Left kidney (tissue), 2 donors: ENCODE data around the gene CHD9. TPM values are rescaled to one million over a fixed set of nuclear protein-coding genes. Genes with fewer than 3 reads are reported as not detected.
A peak's percentile ranks its signal among the peaks of the same experiment; 100 is the strongest.
"Not testable (repeated sequence)": the region's sequence is repeated elsewhere in the genome, so short reads cannot be mapped to it uniquely, and the experiment has no call there.

Source experiments
- DNase-seq: peaks from one replicate; pipeline ENCODE4 v3.0.0-alpha.2; 2013
- polyA plus RNA-seq: library from polyadenylated mRNA; unstranded; fragments of 120-200 nt; gene quantifications from one replicate; pipeline ENCODE4 v1.2.1, GENCODE V29; 2013; ENCODE audit not compliant: insufficient read length

CHD9 gene
- polyA plus RNA-seq, 1 donor: 74.3 TPM

DNA sequence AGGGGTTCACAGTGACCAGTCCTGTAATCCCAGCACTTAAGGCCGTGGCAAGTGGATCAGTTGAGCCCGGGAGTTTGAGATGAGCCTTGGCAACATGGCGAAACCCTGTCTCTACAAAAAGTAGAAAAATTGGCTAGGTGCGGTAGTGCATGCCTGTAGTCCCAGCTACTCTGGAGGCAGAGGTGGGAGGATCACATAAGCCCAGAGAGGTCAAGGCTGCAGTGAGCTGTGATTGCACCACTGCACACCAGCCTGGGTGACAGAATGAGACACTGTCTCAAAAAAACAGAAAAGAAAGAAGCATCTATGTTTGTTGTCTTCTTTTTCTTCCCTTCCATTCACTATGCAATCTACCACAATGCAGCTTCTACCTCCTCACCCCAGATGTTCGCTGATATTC is 227.5 kb downstream of the CHD9 start:
- DNase-seq: no peak

DNA sequence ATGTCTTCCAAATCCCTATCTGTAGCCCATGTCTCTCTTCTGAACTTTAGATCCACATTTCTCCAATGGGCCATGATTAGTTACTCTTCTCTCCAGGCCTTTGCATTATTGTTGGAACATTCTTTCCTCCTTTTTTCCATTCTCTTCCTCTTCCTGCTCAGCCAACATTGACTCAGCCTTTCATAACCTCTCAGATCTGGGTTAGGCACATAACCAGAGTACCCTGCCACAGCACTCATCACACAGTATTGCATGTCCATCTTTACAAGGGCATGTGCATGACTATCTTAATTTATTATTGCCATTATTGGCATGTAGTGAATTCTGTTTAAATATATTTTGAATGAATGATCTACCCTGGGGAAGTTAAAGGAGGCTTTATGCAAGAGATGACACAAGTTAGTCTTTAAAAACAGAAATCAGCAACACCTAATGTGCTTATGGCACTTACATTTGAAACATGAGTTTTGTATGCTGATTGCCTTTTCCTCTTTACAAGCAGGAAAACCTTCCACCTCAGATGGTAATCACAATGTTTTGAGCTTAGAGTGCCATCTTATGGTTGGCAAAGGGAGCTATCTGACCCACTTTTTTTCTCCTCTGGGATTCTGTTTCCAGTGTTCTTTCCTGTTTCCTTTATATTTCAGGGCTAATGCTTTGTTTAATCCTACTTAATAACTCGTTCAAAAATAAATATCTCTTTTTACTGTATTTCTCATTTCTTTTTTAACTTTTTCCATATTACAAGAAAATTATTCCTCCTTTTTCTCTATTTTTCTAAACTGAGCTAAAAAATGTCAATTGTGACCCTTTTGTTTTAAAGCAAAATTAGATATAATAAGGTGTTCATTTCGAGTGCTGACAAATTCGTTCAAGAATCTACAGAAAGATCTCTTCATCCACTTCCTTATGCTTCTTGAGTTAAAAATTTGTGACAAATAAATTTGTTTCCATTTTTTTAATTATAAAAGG is 228.5 kb downstream of the CHD9 start:
- DNase-seq: peak; percentile 14

DNA sequence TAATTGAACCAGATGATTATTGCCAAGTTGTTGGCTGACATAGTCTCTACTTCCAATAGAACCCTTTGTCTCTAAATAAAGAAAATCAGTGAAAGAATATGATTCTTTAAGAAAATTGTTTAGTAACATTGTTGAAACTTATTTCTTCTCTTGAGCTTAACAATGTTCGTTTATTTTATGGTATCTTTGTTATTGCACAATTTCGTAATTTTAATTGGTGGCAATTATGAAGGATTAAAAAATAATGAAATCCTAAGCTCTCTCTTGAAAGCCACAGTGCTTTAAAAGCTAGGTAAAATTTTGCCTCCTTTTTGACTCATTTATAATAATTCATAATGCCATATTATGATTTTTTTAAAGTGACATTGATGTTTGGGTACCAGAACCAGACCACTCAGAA is 230.4 kb downstream of the CHD9 start:
- no peak for DNase-seq

DNA sequence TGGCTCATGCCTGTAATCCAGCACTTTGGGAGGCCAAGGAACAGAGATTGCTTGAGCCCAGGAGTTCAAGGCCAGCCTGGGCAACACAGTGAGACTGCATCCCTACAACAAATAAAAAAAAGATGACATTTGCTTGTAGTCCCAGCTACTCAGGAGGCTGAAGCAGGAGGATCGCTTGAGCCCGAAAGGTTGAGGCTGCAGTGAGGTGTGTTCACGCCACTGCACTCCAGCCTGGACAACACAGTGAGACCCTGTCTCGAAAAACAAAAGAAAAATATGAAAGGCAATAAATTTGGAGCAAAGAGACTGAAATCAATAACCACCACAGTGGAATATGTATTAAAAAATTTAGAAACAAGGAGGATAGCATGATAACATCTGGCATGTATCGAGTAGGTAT is 235.7 kb downstream of the CHD9 start:
- DNase-seq: no peak

DNA sequence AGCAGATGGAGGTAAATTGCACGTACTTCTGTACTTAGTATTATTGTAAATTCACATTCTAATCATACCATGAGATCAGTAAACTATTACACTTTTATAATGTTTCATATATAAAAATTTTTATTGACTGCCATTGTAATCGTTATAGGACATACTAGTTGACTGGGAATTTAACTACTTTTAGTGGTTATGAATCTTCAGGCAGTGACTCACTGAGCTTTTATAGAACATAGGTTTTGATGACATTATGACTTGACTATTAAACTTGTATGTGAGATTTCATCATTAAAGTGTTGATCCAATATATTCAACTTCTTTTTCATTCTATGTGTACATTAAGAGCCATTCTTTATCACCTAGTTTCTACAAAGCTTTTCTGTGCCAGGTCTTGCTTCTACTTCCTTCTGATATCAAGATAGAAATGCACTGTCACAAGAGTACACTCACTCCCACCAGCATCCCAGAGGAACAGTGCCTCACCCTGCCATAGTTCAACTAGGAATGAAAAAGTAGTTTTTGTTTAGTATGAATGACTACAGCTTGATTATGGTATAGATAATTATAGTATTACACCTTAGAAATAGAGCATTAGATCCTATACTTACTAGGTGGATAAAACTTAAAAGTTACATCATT is 237.1 kb downstream of the CHD9 start:
- no peak for DNase-seq

DNA sequence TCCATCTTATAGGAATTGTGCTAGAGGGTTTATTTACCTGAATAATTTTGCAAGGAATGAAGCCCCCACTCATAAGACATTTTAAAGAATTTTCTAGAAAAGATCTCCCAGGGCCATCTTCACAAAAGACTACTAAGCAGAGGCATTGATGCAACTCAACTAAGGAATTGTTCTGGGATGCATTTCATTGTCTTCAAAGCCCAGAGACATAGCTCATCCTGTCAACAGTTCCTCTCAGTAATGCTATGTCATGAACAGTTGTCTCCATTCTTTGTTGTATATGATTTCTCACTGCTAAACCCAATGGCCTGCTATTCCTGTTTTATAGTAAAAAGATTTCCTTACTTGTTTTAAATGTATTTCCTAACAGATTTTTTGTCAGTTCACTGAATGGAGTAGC is 242.7 kb downstream of the CHD9 start:
- DNase-seq: no peak

DNA sequence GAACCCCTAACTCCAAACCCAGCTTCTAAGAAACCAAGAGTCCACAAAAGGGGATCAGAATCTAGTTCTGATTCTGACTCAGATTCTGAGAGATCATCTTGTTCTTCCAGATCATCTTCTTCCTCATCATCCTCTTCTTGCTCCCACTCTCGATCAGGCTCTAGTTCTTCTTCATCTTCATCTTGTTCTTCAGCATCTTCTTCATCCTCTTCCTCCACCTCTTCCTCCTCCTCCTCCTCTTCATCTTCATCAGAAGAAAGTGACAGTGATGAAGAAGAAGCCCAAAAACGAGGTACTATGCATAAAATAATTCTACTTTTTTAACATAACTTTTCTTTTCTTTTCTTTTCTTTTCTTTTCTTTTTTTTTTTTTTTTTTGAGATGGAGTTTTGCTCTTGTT is 249.5 kb downstream of the CHD9 start:
- DNase-seq: no peak

DNA sequence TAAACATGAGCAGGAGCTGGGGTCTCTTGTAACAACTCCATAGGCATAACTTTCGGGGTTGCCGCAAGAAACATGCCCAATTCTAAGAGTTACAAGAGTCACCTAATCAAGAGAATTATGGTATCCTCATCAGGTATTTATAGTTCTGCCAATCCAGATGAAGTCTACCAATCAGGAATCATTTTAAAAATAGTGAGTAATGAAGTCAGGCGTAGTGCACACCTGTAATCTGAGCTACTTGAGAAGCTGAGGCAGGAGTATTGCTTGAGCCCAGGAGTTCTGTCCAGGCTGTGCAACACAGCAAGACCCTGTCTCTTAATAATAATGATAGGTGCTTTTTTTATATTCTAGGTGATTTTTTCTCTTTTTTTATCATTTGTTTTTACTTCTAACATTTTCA is 251.0 kb downstream of the CHD9 start:
- no peak for DNase-seq

DNA sequence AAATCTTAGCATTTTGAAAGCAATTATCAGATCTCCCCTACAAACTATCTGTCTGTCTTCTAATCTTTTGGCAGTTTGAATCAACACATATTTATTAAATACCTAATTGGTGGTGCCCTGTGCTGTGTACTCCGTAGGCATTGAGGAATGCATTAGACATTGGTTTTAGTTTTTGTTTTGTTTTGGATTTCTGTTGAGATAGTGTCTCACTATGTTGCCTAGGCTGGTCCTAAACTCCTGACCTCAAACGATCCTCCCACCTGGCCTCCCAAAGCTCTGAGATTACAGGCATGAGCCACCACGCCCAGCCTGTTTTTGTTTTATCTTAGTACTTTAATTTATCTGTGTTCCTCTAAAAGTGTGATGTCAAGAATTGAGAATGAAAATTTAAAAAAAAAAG is 254.7 kb downstream of the CHD9 start:
- DNase-seq: no peak

DNA sequence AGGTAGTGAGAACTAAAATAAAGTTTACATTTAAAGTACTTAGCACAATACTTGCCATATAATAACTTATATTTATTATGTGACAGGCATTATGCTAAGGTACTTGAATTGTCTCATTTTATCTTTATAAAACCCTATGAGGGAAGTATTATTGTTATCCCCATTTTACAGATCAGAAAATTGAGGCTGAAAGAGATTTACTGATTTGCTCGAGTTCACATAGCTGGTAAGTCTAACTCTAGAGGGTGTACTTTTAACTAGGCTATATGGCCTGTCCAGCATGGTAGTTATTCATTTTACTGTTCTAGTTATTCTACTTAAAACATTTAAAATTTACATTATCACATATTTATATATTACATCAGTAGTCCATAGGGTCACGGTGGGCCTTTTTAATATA is 266.2 kb downstream of the CHD9 start:
- DNase-seq: no peak

DNA sequence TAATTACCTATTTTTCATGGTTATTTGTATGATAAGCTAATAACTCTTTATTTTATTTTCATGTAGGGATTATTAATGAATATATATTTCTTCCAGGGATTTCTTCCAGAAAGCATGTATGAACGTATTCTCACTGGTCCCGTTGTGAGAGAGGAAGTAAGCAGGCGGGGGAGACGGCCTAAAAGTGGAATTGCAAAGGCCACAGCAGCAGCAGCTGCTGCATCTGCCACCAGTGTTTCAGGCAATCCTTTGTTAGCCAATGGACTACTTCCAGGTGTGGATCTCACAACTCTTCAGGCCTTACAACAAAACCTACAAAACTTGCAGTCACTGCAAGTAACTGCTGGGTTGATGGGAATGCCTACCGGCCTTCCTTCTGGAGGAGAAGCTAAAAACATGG is 269.1 kb downstream of the CHD9 start:
- no peak for DNase-seq

DNA sequence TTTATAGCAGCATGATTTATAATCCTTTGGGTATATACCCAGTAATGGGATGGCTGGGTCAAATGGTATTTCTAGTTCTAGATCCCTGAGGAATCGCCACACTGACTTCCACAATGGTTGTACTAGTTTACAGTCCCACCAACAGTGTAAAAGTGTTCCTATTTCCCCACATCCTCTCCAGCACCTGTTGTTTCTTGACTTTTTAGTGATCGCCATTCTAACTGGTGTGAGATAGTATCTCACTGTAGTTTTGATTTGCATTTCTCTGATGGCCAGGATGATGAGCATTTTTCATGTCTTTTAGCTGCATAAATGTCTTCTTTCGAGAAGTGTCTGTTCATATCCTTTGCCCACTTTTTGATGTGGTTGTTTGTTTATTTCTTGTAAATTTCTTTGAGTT is 276.2 kb downstream of the CHD9 start:
- not testable (repeated sequence) for DNase-seq

DNA sequence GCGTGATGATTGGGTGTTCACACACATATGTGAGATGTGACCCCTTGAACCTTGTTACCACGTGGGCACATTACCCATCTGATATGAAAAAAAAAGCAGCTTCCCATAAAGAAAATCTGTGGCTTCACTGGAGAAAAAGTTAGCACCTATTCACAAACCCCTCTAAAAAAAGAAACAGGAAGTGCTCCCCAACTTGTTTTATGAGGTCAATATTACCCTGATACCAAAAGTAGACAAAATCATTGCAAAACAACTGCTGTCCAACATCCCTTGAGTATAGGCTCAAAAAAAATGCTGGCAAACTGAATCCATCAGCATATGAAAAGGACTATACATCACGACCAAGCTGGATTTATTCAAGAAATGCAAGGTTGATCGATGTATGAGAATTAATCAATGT is 279.8 kb downstream of the CHD9 start:
- no peak for DNase-seq

DNA sequence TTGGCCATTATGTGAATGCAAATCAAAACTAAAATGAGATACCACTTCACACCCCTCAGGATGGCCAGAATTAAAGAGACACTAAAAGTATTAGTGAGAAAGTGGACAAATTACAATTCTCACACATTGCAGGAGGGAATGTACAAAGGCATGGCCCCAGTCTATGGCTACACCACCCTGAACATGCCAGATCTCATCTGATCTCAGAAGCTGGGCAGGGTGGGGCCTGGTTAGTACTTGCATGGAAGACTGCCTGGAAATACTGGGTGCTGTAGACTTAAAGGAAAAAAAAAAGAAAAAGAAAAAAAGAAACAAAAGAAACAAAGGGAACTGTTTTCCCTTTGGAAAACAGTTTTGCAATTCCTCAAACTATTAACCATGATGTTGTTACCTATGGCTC is 282.5 kb downstream of the CHD9 start:
- DNase-seq: no peak

DNA sequence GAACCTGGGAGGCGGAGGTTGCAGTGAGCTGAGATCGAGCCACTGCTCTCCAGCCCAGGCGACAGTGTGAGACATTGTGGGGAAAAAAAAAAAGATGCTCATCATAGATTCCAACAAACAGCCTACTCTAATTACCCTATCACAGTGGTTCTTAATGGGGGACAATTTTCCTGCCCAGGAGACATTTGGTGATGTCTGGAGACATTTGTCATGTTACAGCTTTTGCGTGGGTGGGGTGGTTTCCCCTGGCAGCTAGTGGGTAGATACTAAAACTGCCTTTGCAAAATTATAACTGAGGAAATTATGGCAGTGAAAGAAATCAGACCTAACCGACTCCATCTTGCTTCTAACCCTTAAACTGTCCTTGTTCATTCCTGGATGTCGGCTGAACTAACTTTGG is 287.0 kb downstream of the CHD9 start:
- DNase-seq: no peak

DNA sequence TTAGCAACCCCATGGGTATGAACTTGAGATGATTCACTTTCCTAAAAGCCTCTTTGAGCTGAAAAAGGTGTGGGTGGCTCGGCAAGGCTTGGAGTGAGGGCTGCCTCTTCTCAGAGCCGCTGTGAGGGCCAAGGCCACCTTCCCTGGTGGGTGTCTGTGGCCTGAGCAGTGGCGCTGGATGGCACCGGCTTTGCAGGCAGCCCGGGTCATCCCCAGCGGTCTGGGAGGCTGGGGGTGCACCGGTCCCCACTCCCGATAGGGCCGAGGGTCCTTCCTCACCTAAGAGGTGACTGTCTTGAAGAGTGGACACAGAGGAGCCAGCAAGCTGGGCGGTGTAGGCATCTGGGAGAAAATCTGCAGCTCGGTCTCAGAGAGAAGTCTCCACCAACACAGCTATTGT is 300.3 kb downstream of the CHD9 start:
- DNase-seq: no peak

DNA sequence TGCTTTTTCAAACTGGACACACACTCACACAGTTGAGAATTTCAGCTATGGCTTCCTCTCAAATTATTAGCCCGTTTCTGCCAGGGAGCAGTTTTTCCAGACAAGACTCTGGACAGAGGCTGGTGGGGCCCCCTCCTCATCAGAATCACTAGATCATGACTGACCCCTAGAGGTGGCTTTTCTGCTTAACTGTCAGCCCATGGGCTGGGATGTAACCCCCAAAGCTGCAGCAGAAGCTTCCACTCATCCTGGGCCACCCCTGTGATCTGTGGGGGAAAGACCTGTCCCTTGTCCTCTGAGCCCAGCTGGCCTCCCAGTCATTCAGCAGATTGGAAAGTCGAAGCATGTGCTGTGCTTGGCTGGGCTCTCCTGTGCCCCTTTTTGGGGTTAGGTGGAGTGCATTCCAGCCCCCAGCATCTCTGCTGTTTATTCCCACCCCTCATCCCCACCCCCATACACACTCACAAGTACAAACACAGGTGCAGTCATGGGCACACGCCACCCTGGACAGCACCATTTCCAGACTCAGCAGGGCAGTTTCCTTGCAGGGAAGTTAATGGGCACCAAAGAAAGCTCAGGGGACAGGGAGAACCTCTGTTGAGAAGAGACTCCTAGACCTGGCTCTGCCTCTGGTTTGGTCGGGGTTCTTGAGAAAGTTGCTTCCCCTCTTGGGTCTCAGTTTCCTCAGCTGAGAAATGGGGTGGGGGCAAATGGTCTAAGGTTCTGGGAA is 301.9 kb downstream of the CHD9 start:
- no peak for DNase-seq

DNA sequence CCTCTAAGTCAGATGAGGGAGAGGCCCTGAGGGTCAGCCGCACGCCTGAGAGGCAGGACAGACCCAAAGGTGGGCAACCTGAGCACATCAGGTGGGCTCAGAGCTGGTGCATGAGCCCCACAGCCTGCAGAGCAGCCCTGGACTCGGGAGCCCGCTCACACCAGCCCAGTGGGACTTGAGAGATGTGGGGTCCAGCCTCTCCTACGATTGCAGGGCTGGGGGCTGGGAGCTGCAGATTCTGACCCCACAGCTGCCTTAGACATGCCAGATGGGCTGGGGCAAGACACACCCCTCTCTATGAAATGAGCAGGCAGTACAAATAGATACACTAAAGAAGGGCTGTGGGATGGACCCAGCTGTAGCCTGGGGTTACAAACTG is 302.4 kb downstream of the CHD9 start:
- DNase-seq: no peak

DNA sequence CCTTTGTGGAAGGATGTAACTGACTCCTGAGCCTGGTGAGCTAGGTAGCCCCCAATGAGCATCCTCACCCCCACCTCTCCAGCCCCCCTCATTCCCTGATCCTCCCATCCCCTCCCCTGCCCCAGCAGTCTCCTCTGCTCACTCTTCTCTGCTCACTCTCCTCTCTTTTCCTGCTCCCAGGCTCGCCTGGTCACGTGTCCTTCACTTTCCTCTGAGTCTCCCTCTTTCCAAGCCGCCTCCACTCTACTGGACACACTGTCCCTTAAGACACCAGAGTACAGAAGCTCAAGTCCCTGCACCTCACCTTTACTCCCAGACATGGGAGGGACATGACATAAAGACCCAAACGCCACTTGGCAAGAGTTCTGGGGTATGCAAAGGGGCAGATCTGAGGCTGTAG is 303.2 kb downstream of the CHD9 start:
- DNase-seq: no peak

DNA sequence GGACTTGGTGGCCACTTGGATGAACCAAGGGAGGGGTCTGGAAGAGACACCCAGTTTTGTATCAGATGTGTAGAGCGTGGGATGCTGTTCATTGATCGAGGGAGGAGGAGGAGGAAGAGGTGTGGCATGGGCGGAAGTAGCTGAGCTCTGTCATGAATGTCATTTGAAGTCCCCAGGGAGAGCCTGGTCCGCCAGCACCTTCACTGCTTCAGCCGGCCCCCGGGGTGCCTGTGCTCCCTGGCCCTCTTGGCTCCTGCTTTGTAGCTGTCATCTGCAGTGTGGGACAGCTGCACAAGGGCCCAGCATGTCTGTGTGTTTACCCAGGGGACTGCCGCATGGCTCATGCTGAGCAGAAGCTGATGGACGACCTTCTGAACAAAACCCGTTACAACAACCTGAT is 304.1 kb downstream of the CHD9 start:
- DNase-seq: no peak

DNA sequence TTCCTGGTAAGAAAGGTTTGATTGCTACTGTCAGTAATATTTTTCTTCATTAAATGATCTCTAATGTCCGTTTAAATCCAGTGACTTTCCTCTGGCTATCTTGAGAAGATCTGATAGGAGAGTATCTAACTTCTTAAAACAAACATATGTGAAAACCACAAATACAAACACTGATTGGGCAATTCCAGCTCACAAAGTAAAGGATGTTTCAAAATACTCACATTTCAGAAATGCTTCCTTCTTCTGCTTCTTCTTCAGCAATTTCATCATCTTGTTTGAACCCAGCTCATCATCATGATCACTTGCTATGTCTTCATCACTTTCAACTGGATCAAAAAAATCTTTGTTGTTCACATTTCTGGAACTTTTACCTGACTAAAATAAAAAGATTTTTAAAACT is 315.1 kb downstream of the CHD9 start:
- no peak for DNase-seq

DNA sequence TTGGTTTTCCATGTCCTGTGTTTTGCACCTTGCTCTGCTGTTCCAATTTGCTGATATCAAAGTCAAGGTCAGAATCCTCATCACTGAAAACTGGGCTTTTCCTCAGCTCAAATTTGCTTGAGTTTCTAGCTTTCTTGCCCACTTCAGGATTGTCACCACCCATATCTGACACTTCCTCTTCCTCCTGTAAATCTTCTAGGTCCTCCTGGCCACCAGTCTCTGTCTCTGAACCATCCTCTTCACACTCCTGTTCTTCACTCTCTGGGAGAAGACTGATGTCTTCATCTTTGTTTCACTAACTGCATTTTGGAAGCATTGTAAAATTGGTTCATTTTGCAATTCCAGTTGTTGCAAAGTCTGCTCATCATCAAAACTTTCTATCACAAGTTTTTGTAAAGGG is 316.0 kb downstream of the CHD9 start:
- DNase-seq: no peak
